HEK293 (cell line): ENCODE results near the gene PRG3.

Experiments used
- CTCF ChIA-PET: fragments of 350-600 bp; formaldehyde crosslinking; extraction: SDS; loops from one replicate; lab custom pipeline; 2021; ENCODE audit warnings: antibody characterized with exemption; lab: Yijun Ruan, JAX
- POLR2A ChIA-PET: fragments of 300-600 bp; formaldehyde crosslinking; extraction: SDS; loops from one replicate; lab custom pipeline; 2020; ENCODE audit warnings: antibody characterized with exemption, inconsistent platforms; lab: Yijun Ruan, JAX
- H3K27ac ChIP-seq: fragments of 200-500 bp; sonication (Bioruptor generic); 2 replicates; pipeline ENCODE4 v1.5.1; 2014; ENCODE audit warnings: low read depth, low read length, control low read depth, inconsistent platforms; ENCODE audit errors: extremely low read depth
- H3K36me3 ChIP-seq, 2 experiments: fragments of 200-500 bp in 1 of 2; sonication (Bioruptor generic) in 1 of 2; 1 replicate in 1 of 2; 2 replicates in 1 of 2; pipeline ENCODE4 v1.5.1; 2014 to 2017; ENCODE audit warnings: inconsistent platforms in 2 of 2, low read length in 2 of 2; ENCODE audit not compliant: control insufficient read depth in 2 of 2, insufficient read depth in 1 of 2
- H3K4me1 ChIP-seq: fragments of 200-500 bp; sonication (Bioruptor generic); 2 replicates; pipeline ENCODE4 v1.5.1; 2014; ENCODE audit warnings: mild to moderate bottlenecking, low read length, inconsistent platforms; ENCODE audit not compliant: control insufficient read depth, insufficient read depth
- H3K4me3 ChIP-seq: 2 replicates; pipeline ENCODE4 v1.5.1; 2011; ENCODE audit warnings: low read depth, mild to moderate bottlenecking, control low read depth, low read length, moderate library complexity
- H3K9me3 ChIP-seq: fragments of 200-500 bp; sonication (Bioruptor generic); 2 replicates; pipeline ENCODE4 v1.5.1; 2014; ENCODE audit warnings: low read depth, low read length, inconsistent platforms; ENCODE audit not compliant: control insufficient read depth, insufficient read depth
- CTCF ChIP-seq: fragments of 450-650 bp; formaldehyde crosslinking; IDR thresholded peaks from 2 replicates; pipeline ENCODE4 v1.5.1; 2016; ENCODE audit warnings: missing biosample characterization, missing genetic modification characterization
- GLIS1 ChIP-seq: fragments of 450-650 bp; formaldehyde crosslinking; IDR thresholded peaks from 2 replicates; pipeline ENCODE4 v1.5.1; 2016; ENCODE audit warnings: missing biosample characterization, missing genetic modification characterization
- HIC1 ChIP-seq: fragments of 450-650 bp; formaldehyde crosslinking; IDR thresholded peaks from 2 replicates; pipeline ENCODE4 v1.5.1; 2016; ENCODE audit warnings: missing biosample characterization, missing genetic modification characterization
- KLF16 ChIP-seq: fragments of 450-650 bp; formaldehyde crosslinking; IDR thresholded peaks from 2 replicates; pipeline ENCODE4 v1.5.1; 2017; ENCODE audit warnings: missing biosample characterization, missing genetic modification characterization
- PATZ1 ChIP-seq: fragments of 450-650 bp; formaldehyde crosslinking; IDR thresholded peaks from 2 replicates; pipeline ENCODE4 v1.5.1; 2016; ENCODE audit warnings: missing biosample characterization, missing genetic modification characterization
- SP3 ChIP-seq: fragments of 450-650 bp; formaldehyde crosslinking; IDR thresholded peaks from 2 replicates; pipeline ENCODE4 v1.5.1; 2016; ENCODE audit warnings: missing biosample characterization, missing genetic modification characterization
- ZBTB17 ChIP-seq: fragments of 450-650 bp; formaldehyde crosslinking; IDR thresholded peaks from 2 replicates; pipeline ENCODE4 v1.5.1; 2016; ENCODE audit warnings: missing biosample characterization, missing genetic modification characterization
- ZFP69B ChIP-seq: fragments of 450-650 bp; formaldehyde crosslinking; IDR thresholded peaks from 2 replicates; pipeline ENCODE4 v1.5.1; 2016; ENCODE audit warnings: missing biosample characterization, missing genetic modification characterization
- ZNF133 ChIP-seq: fragments of 450-650 bp; formaldehyde crosslinking; IDR thresholded peaks from 2 replicates; pipeline ENCODE4 v1.5.1; 2016; ENCODE audit warnings: missing biosample characterization, missing genetic modification characterization
- ZNF155 ChIP-seq: fragments of 450-650 bp; formaldehyde crosslinking; IDR thresholded peaks from 2 replicates; pipeline ENCODE4 v1.5.1; 2016; ENCODE audit warnings: missing biosample characterization, missing genetic modification characterization
- ZNF2 ChIP-seq: fragments of 450-650 bp; formaldehyde crosslinking; IDR thresholded peaks from 2 replicates; pipeline ENCODE4 v1.5.1; 2016; ENCODE audit warnings: missing biosample characterization, missing genetic modification characterization
- ZNF514 ChIP-seq: fragments of 450-650 bp; formaldehyde crosslinking; IDR thresholded peaks from 2 replicates; pipeline ENCODE4 v1.5.1; 2016; ENCODE audit warnings: missing biosample characterization, missing genetic modification characterization
- ZNF518A ChIP-seq: fragments of 450-650 bp; formaldehyde crosslinking; conservative IDR thresholded peaks from 2 replicates; pipeline ENCODE4 v1.5.1; 2016; ENCODE audit warnings: low read depth, missing biosample characterization, missing genetic modification characterization
- ZNF654 ChIP-seq: fragments of 450-650 bp; formaldehyde crosslinking; IDR thresholded peaks from 2 replicates; pipeline ENCODE4 v1.5.1; 2016; ENCODE audit warnings: low read depth, missing biosample characterization, missing genetic modification characterization

The PRG3 gene

GRCh38 chr11:57347336-57347735 lies 33.6 kb downstream of the PRG3 start:
- no peaks in the 10 kb centered on the region for H3K4me1 ChIP-seq
- H3K9me3 ChIP-seq: no peaks in the 10 kb centered on the region
- ChIA-PET POLR2A (no interaction called here), CTCF (interaction anchor here (0.9 to 2.5 kb wide), 3 partner anchors 110 to 453 kb away, joined by 3 to 20 read pairs (median 4); no protein-coding TSS in a partner anchor)
- H3K36me3 ChIP-seq: no peaks in the 10 kb centered on the region
- no peak overlapping the region for H3K4me3 ChIP-seq
- no peak overlapping the region for H3K27ac ChIP-seq
- TF ChIP-seq ZNF514 (tag by site-specific recombination): no peak
- TF ChIP-seq GLIS1 (tag by site-specific recombination): peak; percentile 24; the same call in 1 of the 2 replicates
- TF ChIP-seq SP3: no peak

GRCh38 chr11:57345555-57346211 lies 35.3 kb downstream of the PRG3 start:
- ChIA-PET CTCF (interaction anchor here (0.5 to 2.0 kb wide), 23 partner anchors 9 to 1179 kb away, joined by 3 to 16 read pairs (median 4); no protein-coding TSS in a partner anchor), POLR2A (interaction anchor here (0.7 to 1.1 kb wide), 4 partner anchors 9 to 295 kb away, joined by 4 to 8 read pairs (median 6); partner anchors contain the start of gene SSRP1)
- no peak overlapping the region for H3K4me3 ChIP-seq
- H3K36me3 ChIP-seq: no peaks in the 10 kb centered on the region
- H3K4me1 ChIP-seq: no peaks in the 10 kb centered on the region
- H3K27ac ChIP-seq: no peak overlapping the region
- 0 out of 2 replicates have a peak, but pooled peaks have one; percentile 26 for TF ChIP-seq CTCF (tag by site-specific recombination)
- TF ChIP-seq ZNF133 (tag by site-specific recombination): no peak
- TF ChIP-seq ZFP69B (tag by site-specific recombination): no peak
- TF ChIP-seq PATZ1 (tag by site-specific recombination): 0 out of 2 replicates have a peak, but pooled peaks have one; percentile 28
- TF ChIP-seq ZNF2 (tag by site-specific recombination): no peak
- no peak for TF ChIP-seq ZBTB17 (tag by site-specific recombination)
- no peak for TF ChIP-seq ZNF518A (tag by site-specific recombination)
- no peak for TF ChIP-seq KLF16
- no peak for TF ChIP-seq HIC1 (tag by site-specific recombination)
- TF ChIP-seq ZNF155 (tag by site-specific recombination): no peak
- peak; percentile 69 for TF ChIP-seq ZNF654 (tag by site-specific recombination)
- H3K9me3 ChIP-seq: no peaks in the 10 kb centered on the region
